IPS DF 6.9 (cell line): ENCODE data around the gene FBXO33.
"Not testable (repeated sequence)": the region's sequence is repeated elsewhere in the genome, so short reads cannot be mapped to it uniquely, and the experiment has no call there.

Experiments used
- DNase-seq: peaks from one replicate; pipeline ENCODE4 v3.0.0-alpha.2; 2013; ENCODE audit warnings: low read depth, low spot score
- H3K27ac ChIP-seq: one replicate; pipeline ENCODE4 v1.5.1; 2013; ENCODE audit warnings: low read length, control low read depth
- H3K27me3 ChIP-seq: 2 replicates; pipeline ENCODE4 v1.6.1; 2013; ENCODE audit warnings: mild to moderate bottlenecking, low read length; ENCODE audit not compliant: control insufficient read depth, insufficient read depth
- H3K36me3 ChIP-seq: 2 replicates; pipeline ENCODE4 v1.6.1; 2013; ENCODE audit warnings: low read length; ENCODE audit not compliant: control insufficient read depth, insufficient read depth
- H3K4me1 ChIP-seq: 2 replicates; pipeline ENCODE4 v1.6.1; 2013; ENCODE audit warnings: low read length; ENCODE audit not compliant: control insufficient read depth, insufficient read depth
- H3K4me3 ChIP-seq: 2 replicates; pipeline ENCODE4 v1.5.1; 2013; ENCODE audit warnings: mild to moderate bottlenecking, low read length
- H3K9me3 ChIP-seq: 2 replicates; pipeline ENCODE4 v1.6.1; 2013; ENCODE audit warnings: low read length, inconsistent platforms; ENCODE audit not compliant: control insufficient read depth, insufficient read depth
- WGBS: extraction: QIAGEN DNeasy Blood & Tissue Kit; methylation state at CpG from one replicate; pipeline ENCODE4 v1.1.7; 2013; ENCODE audit warnings: mixed read lengths, missing lambda C conversion rate; ENCODE audit not compliant: insufficient read length, insufficient coverage; 5-methylcytosine and 5-hydroxymethylcytosine counted together

Gene FBXO33

GRCh38 chr14:39359069-39359468 is 73.2 kb downstream of the FBXO33 start:
- not testable (repeated sequence) for H3K27me3 ChIP-seq, DNase-seq, H3K27ac ChIP-seq, H3K36me3 ChIP-seq, H3K4me3 ChIP-seq, H3K9me3 ChIP-seq, H3K4me1 ChIP-seq
- no CpG with 5 or more reads among the region's 10 CpGs for WGBS

GRCh38 chr14:39351708-39352107 is 80.5 kb downstream of the FBXO33 start:
- WGBS: no CpG with 5 or more reads among the region's 9 CpGs
- Histone ChIP-seq H3K27ac (no peak overlapping the region), H3K36me3 (no peaks in the 10 kb centered on the region), H3K4me3 (no peak overlapping the region), H3K27me3 (no peaks in the 10 kb centered on the region), H3K4me1 (no peaks in the 10 kb centered on the region), H3K9me3 (no peaks in the 10 kb centered on the region)
- no peak for DNase-seq

GRCh38 chr14:39350866-39351265 is 81.4 kb downstream of the FBXO33 start:
- Histone ChIP-seq H3K27ac (no peak overlapping the region), H3K36me3 (no peaks in the 10 kb centered on the region), H3K27me3 (no peaks in the 10 kb centered on the region), H3K4me1 (no peaks in the 10 kb centered on the region), H3K9me3 (no peaks in the 10 kb centered on the region), H3K4me3 (no peak overlapping the region)
- WGBS: no CpG with 5 or more reads among the region's 3 CpGs
- DNase-seq: no peak
